ENCODE results near the gene WWOX. TPM values are rescaled to one million over a fixed set of nuclear protein-coding genes. Genes with fewer than 3 reads are reported as not detected.

WWOX gene
- total and polyA plus RNA-seq, 2 of the 13 experiments (the other 11 are each of a cell fraction or from before 2014, with no cell fraction given): 9.1 to 37.4 TPM

GRCh38 chr16:78227855-78228254 lies 128.4 kb downstream of the WWOX start (continued):
- TF ChIP-seq ZNF646 (CRISPR knock-in tag; IDR thresholded peaks at IDR 0.05) (no peak), ZNF780A (CRISPR knock-in tag; IDR thresholded peaks at IDR 0.05) (no peak), CAMTA2 (CRISPR knock-in tag; IDR thresholded peaks at IDR 0.05; ENCODE audit: borderline replicate concordance) (no peak), ZBTB39 (CRISPR knock-in tag; IDR thresholded peaks at IDR 0.05) (no peak), TEAD2 (CRISPR knock-in tag; IDR thresholded peaks at IDR 0.05) (no peak), ZNF10 (CRISPR knock-in tag; IDR thresholded peaks at IDR 0.05; ENCODE audit: borderline replicate concordance, low read depth) (no peak), MXD1 (CRISPR knock-in tag; IDR thresholded peaks at IDR 0.05) (no peak), SP5 (CRISPR knock-in tag; IDR thresholded peaks at IDR 0.05; ENCODE audit: borderline replicate concordance, low read depth) (no peak), HOXA5 (CRISPR knock-in tag; IDR thresholded peaks at IDR 0.05) (0 out of 2 replicates have a peak, but pooled peaks have one; percentile 44), ZFAT (CRISPR knock-in tag; conservative IDR thresholded peaks at IDR 0.05) (no peak), ZNF263 (CRISPR knock-in tag; IDR thresholded peaks at IDR 0.05) (no peak), ZNF747 (CRISPR knock-in tag; IDR thresholded peaks at IDR 0.05; ENCODE audit: borderline replicate concordance) (no peak), YEATS4 (CRISPR knock-in tag; IDR thresholded peaks at IDR 0.05; ENCODE audit: borderline replicate concordance) (no peak)
- TF ChIP-seq, protein P1, sequence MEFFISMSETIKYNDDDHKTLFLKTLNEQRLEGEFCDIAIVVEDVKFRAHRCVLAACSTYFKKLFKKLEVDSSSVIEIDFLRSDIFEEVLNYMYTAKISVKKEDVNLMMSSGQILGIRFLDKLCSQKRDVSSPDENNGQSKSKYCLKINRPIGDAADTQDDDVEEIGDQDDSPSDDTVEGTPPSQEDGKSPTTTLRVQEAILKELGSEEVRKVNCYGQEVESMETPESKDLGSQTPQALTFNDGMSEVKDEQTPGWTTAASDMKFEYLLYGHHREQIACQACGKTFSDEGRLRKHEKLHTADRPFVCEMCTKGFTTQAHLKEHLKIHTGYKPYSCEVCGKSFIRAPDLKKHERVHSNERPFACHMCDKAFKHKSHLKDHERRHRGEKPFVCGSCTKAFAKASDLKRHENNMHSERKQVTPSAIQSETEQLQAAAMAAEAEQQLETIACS (CRISPR knock-in tag; IDR thresholded peaks at IDR 0.05): no peak
- TF ChIP-seq, protein P2, sequence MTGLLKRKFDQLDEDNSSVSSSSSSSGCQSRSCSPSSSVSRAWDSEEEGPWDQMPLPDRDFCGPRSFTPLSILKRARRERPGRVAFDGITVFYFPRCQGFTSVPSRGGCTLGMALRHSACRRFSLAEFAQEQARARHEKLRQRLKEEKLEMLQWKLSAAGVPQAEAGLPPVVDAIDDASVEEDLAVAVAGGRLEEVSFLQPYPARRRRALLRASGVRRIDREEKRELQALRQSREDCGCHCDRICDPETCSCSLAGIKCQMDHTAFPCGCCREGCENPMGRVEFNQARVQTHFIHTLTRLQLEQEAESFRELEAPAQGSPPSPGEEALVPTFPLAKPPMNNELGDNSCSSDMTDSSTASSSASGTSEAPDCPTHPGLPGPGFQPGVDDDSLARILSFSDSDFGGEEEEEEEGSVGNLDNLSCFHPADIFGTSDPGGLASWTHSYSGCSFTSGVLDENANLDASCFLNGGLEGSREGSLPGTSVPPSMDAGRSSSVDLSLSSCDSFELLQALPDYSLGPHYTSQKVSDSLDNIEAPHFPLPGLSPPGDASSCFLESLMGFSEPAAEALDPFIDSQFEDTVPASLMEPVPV (CRISPR knock-in tag; IDR thresholded peaks at IDR 0.05): no peak
- TF ChIP-seq, protein P3, sequence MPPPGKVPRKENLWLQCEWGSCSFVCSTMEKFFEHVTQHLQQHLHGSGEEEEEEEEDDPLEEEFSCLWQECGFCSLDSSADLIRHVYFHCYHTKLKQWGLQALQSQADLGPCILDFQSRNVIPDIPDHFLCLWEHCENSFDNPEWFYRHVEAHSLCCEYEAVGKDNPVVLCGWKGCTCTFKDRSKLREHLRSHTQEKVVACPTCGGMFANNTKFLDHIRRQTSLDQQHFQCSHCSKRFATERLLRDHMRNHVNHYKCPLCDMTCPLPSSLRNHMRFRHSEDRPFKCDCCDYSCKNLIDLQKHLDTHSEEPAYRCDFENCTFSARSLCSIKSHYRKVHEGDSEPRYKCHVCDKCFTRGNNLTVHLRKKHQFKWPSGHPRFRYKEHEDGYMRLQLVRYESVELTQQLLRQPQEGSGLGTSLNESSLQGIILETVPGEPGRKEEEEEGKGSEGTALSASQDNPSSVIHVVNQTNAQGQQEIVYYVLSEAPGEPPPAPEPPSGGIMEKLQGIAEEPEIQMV (CRISPR knock-in tag; IDR thresholded peaks at IDR 0.05; ENCODE audit: low read depth): 0 out of 2 replicates have a peak, but pooled peaks have one; percentile 60
